H9 (cell line): ENCODE results near the gene DNASE1L1. TPM values are rescaled to one million over a fixed set of nuclear protein-coding genes. Genes with fewer than 3 reads are reported as not detected.

Source experiments
- DNase-seq: peaks from one replicate; pipeline ENCODE4 v3.0.0-alpha.2; 2017
- H2AFZ ChIP-seq: one replicate; pipeline ENCODE4 v1.6.1; 2013; ENCODE audit warnings: mild to moderate bottlenecking, low read length, control low read depth, moderate library complexity
- H2AK5ac ChIP-seq: 2 replicates; pipeline ENCODE4 v1.6.1; 2013; ENCODE audit warnings: low read length, control low read depth, mixed read lengths; ENCODE audit not compliant: insufficient read length
- H2BK120ac ChIP-seq: one replicate; pipeline ENCODE4 v1.6.1; 2013; ENCODE audit warnings: low read depth, mild to moderate bottlenecking, low read length, control low read depth, inconsistent platforms; ENCODE audit not compliant: poor library complexity, severe bottlenecking
- H2BK12ac ChIP-seq: 2 replicates; pipeline ENCODE4 v1.6.1; 2013; ENCODE audit warnings: low read length, control low read depth, mixed read lengths, low read depth; ENCODE audit not compliant: insufficient read length
- H2BK15ac ChIP-seq: 2 replicates; pipeline ENCODE4 v1.6.1; 2013; ENCODE audit warnings: low read depth, low read length, control low read depth
- H2BK20ac ChIP-seq: one replicate; pipeline ENCODE4 v1.6.1; 2013; ENCODE audit warnings: low read depth, mild to moderate bottlenecking, low read length, control low read depth, inconsistent platforms; ENCODE audit not compliant: poor library complexity, severe bottlenecking
- H2BK5ac ChIP-seq: 2 replicates; pipeline ENCODE4 v1.6.1; 2013; ENCODE audit warnings: low read length, control low read depth, mixed read lengths; ENCODE audit not compliant: insufficient read length
- H3K14ac ChIP-seq: 2 replicates; pipeline ENCODE4 v1.6.1; 2013; ENCODE audit warnings: low read length, control low read depth; ENCODE audit not compliant: insufficient read depth
- H3K18ac ChIP-seq: 2 replicates; pipeline ENCODE4 v1.6.1; 2013; ENCODE audit warnings: low read depth, mild to moderate bottlenecking, mixed read lengths, low read length, control low read depth; ENCODE audit not compliant: insufficient read length
- H3K23ac ChIP-seq: 2 replicates; pipeline ENCODE4 v1.6.1; 2013; ENCODE audit warnings: low read length, control low read depth, mixed read lengths, low read depth; ENCODE audit not compliant: insufficient read length
- H3K23me2 ChIP-seq: 2 replicates; pipeline ENCODE4 v1.6.1; 2013; ENCODE audit warnings: low read depth, mild to moderate bottlenecking, mixed read lengths, low read length, control low read depth; ENCODE audit not compliant: insufficient read length, poor library complexity, severe bottlenecking
- H3K27ac ChIP-seq: 2 replicates; pipeline ENCODE4 v1.5.1; 2013; ENCODE audit warnings: low read length, control low read depth, mixed read lengths, low read depth; ENCODE audit not compliant: insufficient read length
- H3K27me3 ChIP-seq: 2 replicates; pipeline ENCODE4 v1.6.1; 2013; ENCODE audit warnings: low read length, control low read depth, inconsistent platforms; ENCODE audit not compliant: insufficient read depth
- H3K4ac ChIP-seq: 2 replicates; pipeline ENCODE4 v1.6.1; 2013; ENCODE audit warnings: low read depth, mild to moderate bottlenecking, control low read depth, inconsistent platforms, low read length, moderate library complexity
- H3K4me1 ChIP-seq: 2 replicates; pipeline ENCODE4 v1.6.1; 2013; ENCODE audit warnings: low read length, control low read depth, inconsistent platforms; ENCODE audit not compliant: insufficient read depth
- H3K4me2 ChIP-seq: 2 replicates; pipeline ENCODE4 v1.6.1; 2013; ENCODE audit warnings: low read length, control low read depth, mixed read lengths; ENCODE audit not compliant: insufficient read length, insufficient read depth
- H3K56ac ChIP-seq: 2 replicates; pipeline ENCODE4 v1.6.1; 2013; ENCODE audit warnings: low read depth, mild to moderate bottlenecking, mixed read lengths, low read length, control low read depth; ENCODE audit not compliant: insufficient read length
- H3K79me1 ChIP-seq: 2 replicates; pipeline ENCODE4 v1.6.1; 2013; ENCODE audit warnings: low read depth, mild to moderate bottlenecking, moderate library complexity, low read length, control low read depth, inconsistent platforms; ENCODE audit not compliant: insufficient read depth, poor library complexity, severe bottlenecking
- H3K79me2 ChIP-seq: 2 replicates; pipeline ENCODE4 v1.6.1; 2013; ENCODE audit warnings: low read length, control low read depth, inconsistent platforms; ENCODE audit not compliant: insufficient read depth
- H3K9ac ChIP-seq: 2 replicates; pipeline ENCODE4 v1.6.1; 2013; ENCODE audit warnings: low read length, control low read depth, mixed read lengths; ENCODE audit not compliant: insufficient read length; ENCODE audit errors: extremely low read depth
- H3K9me3 ChIP-seq: one replicate; pipeline ENCODE4 v1.6.1; 2013; ENCODE audit warnings: low read depth, low read length, inconsistent platforms; ENCODE audit not compliant: control insufficient read depth
- H3T11ph ChIP-seq: one replicate; pipeline ENCODE4 v1.6.1; 2013; ENCODE audit warnings: mild to moderate bottlenecking, low read length, control low read depth, inconsistent platforms
- H4K20me1 ChIP-seq: one replicate; pipeline ENCODE4 v1.6.1; 2013; ENCODE audit not compliant: control insufficient read depth, insufficient read length, insufficient read depth
- H4K5ac ChIP-seq: 2 replicates; pipeline ENCODE4 v1.6.1; 2013; ENCODE audit warnings: low read depth, mild to moderate bottlenecking, mixed read lengths, low read length, control low read depth; ENCODE audit not compliant: insufficient read length
- H4K8ac ChIP-seq: replicated peaks from 2 replicates; pipeline ENCODE4 v1.6.1; 2013; ENCODE audit warnings: low read length, control low read depth, mixed read lengths, low read depth; ENCODE audit not compliant: insufficient read length
- H4K91ac ChIP-seq: 2 replicates; pipeline ENCODE4 v1.6.1; 2013; ENCODE audit warnings: low read depth, mild to moderate bottlenecking, moderate library complexity, mixed read lengths, low read length, control low read depth; ENCODE audit not compliant: insufficient read length
- H3K27ac Mint-ChIP-seq, 3 experiments: 2 replicates in 2 of 3; 3 replicates in 1 of 3; pipeline ENCODE4 v1.8.0; 2020 to 2021; ENCODE audit warnings: mixed read lengths in 3 of 3, mild to moderate bottlenecking in 1 of 3, moderate library complexity in 1 of 3
- H3K27me3 Mint-ChIP-seq: 2 replicates; pipeline ENCODE4 v1.8.0; 2021; ENCODE audit warnings: low read depth, mild to moderate bottlenecking, moderate library complexity, mixed read lengths
- H3K36me3 Mint-ChIP-seq, 3 experiments: 2 replicates in 2 of 3; 3 replicates in 1 of 3; pipeline ENCODE4 v1.8.0; 2020 to 2021; ENCODE audit warnings: low read depth in 3 of 3, mixed read lengths in 3 of 3; ENCODE audit not compliant: insufficient read depth in 1 of 3
- H3K4me1 Mint-ChIP-seq, 2 experiments: 2 replicates each; pipeline ENCODE4 v1.8.0; 2020; ENCODE audit warnings: mixed read lengths in 2 of 2
- H3K4me3 Mint-ChIP-seq, 2 experiments: 2 replicates in 1 of 2; 3 replicates in 1 of 2; pipeline ENCODE4 v1.8.0; 2020 to 2021; ENCODE audit warnings: mild to moderate bottlenecking in 2 of 2, mixed read lengths in 2 of 2, moderate library complexity in 1 of 2
- H3K9me3 Mint-ChIP-seq, 2 experiments: 2 replicates in 1 of 2; 3 replicates in 1 of 2; pipeline ENCODE4 v1.8.0; 2020; ENCODE audit warnings: mild to moderate bottlenecking in 2 of 2, mixed read lengths in 2 of 2, moderate library complexity in 1 of 2
- WGBS: extraction: QIAGEN DNeasy Blood & Tissue Kit; methylation state at CpG from one replicate; pipeline ENCODE4 v1.1.7; 2013; ENCODE audit warnings: missing lambda C conversion rate, low lambda C conversion rate, mixed read lengths; ENCODE audit not compliant: insufficient read length; ENCODE audit errors: extremely low coverage; 5-methylcytosine and 5-hydroxymethylcytosine counted together
- total RNA-seq: library from RNA; stranded (reverse); gene quantifications from 2 replicates; pipeline ENCODE4 v1.2.1, GENCODE V29; 2021
- TF ChIP-seq, protein P1 (sequence below): fragments of 200-600 bp; sonication (generic); conservative IDR thresholded peaks from 3 replicates; pipeline ENCODE4 v1.8.0; 2021; ENCODE audit warnings: antibody characterized with exemption, mild to moderate bottlenecking

The DNASE1L1 gene
- total RNA-seq, 1 experiment from 2014 or later: 14.5 TPM

DNA sequence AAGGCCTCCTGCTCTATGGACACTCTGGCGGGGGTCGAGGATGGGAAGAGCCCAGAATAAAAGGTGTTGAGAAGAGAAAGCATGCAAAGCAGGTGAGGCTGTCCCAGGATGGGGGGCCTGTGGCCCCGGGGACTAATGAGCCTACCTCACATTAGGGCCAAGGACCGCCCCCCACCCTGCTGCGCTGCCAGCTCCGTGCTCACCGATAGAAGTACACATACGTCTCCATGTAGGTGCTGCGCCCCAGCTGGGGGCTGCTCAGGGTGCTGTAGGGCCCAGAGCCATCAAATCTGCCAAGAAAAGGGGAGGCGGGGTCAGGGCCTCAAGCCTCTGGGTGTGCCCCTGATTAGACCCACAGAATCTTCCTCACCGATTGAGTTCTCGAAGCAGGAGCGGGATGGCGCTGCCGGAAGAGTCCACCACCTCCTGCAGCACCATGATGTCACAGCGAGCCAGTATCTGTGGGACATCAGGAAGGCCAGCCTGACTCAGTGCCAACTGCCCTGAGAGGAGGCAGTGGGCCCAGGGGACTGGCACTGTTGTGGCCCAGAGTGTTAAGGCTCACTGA lies 4.3 kb downstream of the DNASE1L1 start:
- Histone ChIP-seq H3K56ac (no peak overlapping the region), H4K5ac (no peak overlapping the region), H2BK120ac (no peak overlapping the region), H3K27me3 (no peaks in the 10 kb centered on the region), H3K27ac (no peak overlapping the region), H2BK5ac (no peak overlapping the region), H2BK20ac (no peak overlapping the region), H3K9me3 (peaks cover 19% of the 10 kb centered on the region), H4K20me1 (no peaks in the 10 kb centered on the region), H3K4me1 (no peaks in the 10 kb centered on the region), H3K4me2 (no peak overlapping the region), H4K91ac (no peak overlapping the region), H3K9ac (no peak overlapping the region), H2AFZ (no peak overlapping the region), H2BK12ac (no peak overlapping the region), H3K4ac (no peak overlapping the region), H3K23me2 (no peaks in the 10 kb centered on the region), H2BK15ac (no peak overlapping the region), H3K18ac (no peak overlapping the region), H3K23ac (no peak overlapping the region), H3T11ph (no peak overlapping the region), H3K14ac (no peak overlapping the region), H3K79me2 (no peaks in the 10 kb centered on the region), H4K8ac (no peak overlapping the region), H2AK5ac (no peak overlapping the region), H3K79me1 (no peaks in the 10 kb centered on the region)
- Mint-ChIP-seq H3K9me3 (peaks cover 74 to 76% of the 10 kb centered on the region in 2 experiments), H3K27ac (no peak overlapping the region), H3K36me3 (peaks cover 18 to 37% (median 26%) of the 10 kb centered on the region in 3 experiments), H3K4me3 (no peak overlapping the region), H3K27me3 (no peaks in the 10 kb centered on the region), H3K4me1 (peaks cover 9 to 16% of the 10 kb centered on the region in 2 experiments)
- no CpG with 5 or more reads among the region's 16 CpGs for WGBS
- DNase-seq: no peak
- TF ChIP-seq, protein P1, sequence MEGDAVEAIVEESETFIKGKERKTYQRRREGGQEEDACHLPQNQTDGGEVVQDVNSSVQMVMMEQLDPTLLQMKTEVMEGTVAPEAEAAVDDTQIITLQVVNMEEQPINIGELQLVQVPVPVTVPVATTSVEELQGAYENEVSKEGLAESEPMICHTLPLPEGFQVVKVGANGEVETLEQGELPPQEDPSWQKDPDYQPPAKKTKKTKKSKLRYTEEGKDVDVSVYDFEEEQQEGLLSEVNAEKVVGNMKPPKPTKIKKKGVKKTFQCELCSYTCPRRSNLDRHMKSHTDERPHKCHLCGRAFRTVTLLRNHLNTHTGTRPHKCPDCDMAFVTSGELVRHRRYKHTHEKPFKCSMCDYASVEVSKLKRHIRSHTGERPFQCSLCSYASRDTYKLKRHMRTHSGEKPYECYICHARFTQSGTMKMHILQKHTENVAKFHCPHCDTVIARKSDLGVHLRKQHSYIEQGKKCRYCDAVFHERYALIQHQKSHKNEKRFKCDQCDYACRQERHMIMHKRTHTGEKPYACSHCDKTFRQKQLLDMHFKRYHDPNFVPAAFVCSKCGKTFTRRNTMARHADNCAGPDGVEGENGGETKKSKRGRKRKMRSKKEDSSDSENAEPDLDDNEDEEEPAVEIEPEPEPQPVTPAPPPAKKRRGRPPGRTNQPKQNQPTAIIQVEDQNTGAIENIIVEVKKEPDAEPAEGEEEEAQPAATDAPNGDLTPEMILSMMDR: no peak
